HG03139 (cell line): ENCODE data around the gene CCDC142.
A peak's percentile ranks its signal among the peaks of the same experiment; 100 is the strongest.
"Not testable (repeated sequence)": the region's sequence is repeated elsewhere in the genome, so short reads cannot be mapped to it uniquely, and the experiment has no call there.

Experiments
- ATAC-seq: cut with Tn5 transposase; IDR thresholded peaks from one replicate; pipeline ENCODE4 v1.9.1; 2021; ENCODE audit not compliant: unreplicated experiment

The CCDC142 gene

DNA sequence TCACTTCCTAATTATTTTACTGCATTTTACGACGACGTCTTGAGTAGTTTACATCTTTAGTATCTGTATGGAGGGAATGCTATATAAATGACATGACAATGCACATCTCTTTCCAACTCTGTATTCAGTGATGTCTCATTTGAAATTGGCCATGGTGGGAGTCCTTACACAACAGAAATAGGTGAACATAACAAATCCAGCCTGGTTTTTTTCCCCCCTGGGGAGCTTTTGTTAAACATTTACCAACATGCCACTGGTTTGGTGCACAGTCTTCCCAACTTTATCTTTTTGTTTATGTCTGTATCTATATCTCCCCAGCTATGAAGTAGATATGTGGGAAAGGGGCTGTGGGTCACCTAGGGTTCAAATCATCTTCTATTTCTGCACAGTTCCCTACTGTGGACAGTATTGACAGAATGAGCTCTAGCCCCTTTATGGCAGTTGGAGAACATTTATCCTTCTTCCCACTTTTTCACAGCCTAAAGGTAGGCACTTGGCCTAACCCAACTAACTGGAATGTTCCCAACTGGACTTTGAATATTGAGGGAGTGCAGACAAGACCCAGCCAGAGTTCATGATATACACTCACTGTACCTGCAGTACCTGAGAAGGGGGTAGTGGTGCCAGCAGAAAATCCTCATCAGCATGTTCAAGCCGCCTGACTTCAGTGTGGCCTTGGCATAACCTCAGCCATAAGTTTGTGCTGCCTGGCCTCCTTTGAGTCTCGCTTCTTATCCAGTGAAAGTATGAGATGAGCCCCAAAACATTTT, 35.4 kb downstream of the CCDC142 start:
- no peak for ATAC-seq

DNA sequence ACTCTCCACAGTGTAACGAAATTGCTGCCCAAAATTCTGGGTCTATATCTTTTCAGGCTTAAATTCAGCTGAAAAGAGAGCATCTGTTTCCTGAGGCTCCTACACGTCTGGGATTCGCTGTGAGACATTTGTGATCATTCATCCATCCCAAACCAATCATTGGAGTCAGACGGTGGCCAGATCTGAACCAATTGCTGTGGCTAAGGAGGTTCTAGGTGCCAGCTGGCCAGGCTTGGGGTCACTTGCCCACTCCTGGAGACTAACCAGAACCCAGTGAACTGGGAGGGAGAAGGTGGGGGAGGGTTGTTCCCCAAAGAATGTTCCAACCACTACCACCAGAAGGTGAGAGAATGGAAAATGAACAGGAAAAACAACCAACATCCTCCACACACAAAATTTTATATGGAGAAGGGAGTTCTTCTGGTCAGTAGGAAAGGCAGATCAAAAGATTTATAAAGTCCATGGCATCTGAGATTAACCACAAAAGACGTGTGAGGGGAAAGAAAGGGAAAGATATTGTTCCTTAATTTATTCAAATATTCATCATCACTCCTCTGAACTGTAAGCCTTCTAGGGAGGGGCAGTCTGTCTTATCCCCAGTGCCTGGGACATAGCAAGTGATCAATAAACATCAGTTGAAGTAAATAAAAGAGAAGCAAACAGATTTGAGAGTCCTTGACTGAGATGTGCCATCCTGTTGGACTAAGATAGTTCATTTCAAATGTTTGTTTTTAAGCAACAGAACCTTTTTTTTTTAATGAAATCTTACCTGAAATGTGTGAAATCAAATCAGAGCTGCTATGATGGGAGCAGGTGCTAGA, 38.1 kb downstream of the CCDC142 start:
- ATAC-seq: no peak

DNA sequence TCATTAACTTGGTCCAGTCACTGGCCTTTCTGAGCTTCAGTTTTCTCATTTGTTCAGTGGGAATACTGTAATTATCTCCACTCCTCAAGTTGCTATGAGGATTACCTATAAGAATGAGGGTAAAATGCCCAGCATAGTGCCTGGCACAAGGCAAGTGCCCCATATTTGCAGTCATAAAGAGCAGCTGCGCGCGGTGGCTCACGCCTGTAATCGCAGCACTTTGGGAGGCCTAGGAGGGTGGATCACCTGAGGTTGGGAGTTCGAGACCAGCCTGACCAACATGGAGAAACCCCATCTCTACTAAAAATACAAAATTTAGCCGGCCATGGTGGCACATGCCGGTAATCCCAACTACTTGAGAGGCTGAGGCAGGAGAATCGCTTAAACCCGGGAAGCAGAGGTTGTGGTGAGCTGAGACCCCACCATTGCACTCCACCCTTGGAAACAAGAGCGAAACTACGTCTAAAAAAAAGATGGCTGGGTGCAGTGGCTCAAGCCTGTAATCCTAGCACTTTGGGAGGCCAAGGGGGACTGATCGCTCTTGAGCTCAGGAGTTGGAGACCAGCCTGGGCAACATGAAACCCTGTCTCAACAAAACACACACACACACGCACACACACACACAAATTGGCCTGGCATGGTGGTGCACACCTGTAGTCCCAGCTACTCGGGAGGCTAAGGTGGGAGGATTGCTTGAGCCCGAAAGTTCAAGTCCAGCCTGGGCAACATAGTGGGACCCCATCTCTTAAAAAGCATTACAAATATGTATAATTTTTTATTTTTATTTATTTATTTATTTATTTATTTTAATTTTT, 40.1 kb downstream of the CCDC142 start:
- not testable (repeated sequence) for ATAC-seq

DNA sequence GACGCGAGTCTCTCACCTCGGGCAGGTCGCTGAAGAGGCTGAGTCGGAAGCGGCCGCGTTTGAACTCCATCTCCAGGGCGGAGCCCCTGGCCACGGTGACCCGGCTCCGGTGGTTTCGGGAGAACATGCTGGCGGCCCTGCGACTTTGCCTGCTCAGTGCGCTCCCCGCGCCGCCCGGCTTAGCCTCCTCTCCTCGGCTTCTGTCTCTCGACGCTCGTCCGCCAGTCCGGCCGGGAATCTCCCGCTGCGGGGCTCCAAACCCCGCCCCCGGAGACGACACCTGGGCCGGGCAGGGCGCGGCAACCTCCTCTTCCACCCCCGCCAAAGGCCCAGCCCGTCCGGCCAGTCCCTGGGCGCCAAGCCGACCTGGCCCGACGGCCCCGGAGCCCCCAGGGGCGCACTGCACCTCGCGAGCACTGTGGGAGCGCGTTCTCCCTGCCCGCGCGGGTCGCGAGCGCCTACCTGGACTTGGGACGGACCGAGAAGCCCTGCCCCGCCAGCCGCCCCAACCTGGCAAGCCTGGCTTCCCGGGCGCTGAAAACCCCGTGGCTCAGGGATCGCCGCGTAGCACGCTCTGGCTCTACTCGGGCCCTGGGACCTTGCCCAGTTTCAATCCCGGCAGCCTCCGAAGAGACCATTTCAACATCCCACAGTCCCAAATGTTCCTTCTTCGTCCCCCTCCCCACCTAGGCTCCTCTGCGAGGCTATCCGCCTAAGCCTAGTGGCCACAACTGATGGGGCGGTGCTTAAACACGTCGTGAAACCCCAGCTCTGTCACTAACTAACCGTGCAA, 40.9 kb downstream of the CCDC142 start, which contains the start of gene RTKN:
RTKN (minus strand) TSS at position 248 of the 793 bp plus-strand sequence; CDS start at position 127, 121 bp downstream.
- ATAC-seq: peak; percentile 37

DNA sequence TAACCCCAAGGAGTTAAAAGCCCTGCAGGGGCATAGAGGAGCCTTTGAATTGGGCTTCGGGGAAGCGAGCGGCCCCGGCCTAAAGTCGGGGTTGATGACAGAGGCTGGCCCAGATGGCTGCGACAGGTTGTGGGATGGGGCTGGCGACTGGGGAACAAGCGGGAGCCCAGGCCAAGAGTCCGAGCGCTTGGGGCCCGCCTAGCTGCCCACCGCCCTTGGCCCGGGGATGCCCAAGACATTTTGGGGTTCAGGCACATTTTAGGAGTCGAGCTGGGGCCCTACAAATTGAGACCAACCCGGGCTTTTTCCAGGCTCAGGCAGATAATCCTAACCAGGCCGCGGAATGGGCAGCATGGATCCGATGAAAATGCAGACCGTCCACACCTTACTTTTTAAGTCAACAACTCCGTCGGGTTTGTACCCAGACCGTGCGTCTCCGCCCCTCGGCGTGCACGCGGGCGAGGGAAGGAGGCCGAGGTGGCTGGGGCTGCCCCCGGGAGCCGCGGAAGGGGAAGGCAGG, 41.6 kb downstream of the CCDC142 start:
- peak; percentile 14 for ATAC-seq

DNA sequence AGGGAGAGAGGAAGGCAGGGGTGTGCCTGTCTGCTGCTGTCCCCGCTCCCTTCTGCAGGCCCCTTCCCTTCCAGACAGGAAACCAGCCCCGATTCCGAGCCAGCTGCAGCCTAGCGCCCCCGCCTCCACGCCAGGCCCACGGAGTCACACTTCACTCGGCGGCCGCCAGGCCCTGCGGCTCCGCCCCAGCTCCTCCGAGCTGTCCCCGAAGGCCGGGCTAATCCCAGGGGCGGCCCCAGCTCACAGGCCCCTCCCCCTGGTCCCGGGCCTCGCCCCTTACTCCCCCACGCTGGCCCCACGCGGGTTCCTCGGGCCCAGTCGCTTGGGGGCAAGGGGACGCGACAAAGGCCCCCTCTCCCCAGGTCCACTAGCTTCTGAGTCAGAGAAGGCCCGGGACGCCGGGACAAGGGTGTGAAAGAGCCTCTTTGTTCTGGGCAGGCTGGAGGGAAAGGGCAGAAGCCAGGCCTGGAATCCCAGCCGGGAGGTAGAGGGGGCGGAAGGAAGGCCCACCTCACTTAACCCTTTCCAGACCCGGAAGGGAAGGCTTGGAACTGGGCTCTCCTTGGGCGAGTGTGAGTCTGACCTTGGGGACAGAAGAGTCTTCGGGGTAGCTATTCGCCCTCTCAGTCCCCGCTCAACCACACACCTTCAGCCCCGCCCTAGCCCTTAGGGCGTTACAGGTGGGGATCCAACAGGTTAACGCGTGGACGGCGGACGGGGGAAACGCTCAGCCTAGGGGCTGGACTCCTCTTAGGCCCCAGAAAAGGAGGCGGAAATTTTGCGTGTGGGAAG, 42.2 kb downstream of the CCDC142 start:
- ATAC-seq: peak; percentile 62

GRCh38 chr2:74439803-74440377, 42.9 kb downstream of the CCDC142 start:
- ATAC-seq: no peak

DNA sequence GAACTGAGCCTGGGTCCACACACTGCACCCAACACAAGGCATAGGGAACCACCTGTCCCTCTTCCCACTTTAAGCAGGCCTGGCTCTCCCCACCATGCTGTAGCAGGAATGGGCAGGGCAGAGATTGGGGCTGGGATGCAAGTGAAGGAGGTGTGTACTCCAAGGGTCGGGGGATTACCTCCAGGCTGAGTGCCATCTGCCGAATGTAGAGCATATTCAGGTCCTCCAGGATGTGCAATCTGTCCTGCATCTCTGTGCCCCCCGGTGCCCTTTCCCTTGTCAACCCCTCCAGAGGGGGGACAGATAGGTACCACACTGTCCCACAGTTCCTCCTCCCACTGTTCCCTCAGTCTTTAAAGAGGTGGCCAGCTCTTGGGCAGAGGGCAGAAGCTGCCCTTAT, 43.4 kb downstream of the CCDC142 start:
- ATAC-seq: no peak

DNA sequence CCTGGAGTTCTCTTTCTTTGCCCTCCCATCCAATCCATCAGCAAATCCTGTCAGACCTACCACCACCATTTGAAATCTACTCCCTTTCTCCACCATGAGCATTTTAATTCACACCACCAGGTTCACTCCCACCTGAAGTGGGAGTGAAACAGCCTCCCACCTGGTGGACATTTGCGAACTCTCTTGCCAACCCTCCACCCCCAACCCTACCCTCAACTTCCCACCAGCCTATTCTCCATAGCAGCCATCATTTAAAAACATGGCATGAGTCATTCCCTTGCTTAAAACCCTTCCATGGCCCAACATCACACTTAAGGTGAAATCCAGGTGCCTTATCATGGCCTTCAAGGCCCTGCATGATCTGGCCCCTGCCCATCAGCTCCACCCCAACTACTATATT, 44.5 kb downstream of the CCDC142 start:
- ATAC-seq: no peak

DNA sequence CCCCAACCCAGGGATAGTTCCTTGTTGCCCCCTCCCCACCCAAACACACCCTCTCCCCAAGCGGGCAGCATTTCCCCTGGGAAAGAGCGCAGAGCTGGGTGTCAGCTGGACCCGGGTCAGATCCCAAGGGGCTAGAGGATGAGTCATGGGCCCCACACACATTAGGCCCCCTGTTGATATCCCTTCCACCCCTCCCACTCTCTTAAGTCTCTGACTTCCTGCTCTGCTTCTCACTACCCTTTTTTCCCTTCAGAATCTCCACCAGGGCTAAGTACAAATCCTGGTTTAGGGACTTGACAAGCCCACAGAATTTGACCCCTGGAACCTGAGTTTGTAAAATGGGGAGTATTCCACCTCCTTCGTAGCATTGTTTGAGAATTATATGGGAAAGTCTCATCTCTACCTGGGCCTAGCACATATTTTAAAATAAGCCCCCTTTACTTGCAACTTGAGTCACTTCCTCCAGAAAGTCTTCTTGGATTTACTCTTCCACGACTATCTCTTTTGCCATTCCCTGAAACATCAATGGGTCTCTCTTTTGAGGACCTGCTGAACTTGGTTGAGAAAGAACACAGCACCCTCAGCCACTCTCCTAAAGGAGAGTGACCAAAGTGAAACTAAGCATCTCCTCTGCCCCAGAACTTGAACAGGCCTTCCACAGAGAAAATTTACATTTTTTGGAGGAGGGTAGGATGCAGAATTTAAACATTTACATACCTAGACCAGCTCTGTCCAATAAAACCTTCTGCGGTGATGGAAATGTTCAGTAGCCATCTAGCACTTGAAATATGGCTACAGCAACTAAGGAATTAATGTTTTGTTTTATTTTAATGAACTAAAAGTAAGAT, 45.7 kb downstream of the CCDC142 start:
- ATAC-seq: no peak

GRCh38 chr2:74436111-74436805, 46.5 kb downstream of the CCDC142 start:
- ATAC-seq: no peak

DNA sequence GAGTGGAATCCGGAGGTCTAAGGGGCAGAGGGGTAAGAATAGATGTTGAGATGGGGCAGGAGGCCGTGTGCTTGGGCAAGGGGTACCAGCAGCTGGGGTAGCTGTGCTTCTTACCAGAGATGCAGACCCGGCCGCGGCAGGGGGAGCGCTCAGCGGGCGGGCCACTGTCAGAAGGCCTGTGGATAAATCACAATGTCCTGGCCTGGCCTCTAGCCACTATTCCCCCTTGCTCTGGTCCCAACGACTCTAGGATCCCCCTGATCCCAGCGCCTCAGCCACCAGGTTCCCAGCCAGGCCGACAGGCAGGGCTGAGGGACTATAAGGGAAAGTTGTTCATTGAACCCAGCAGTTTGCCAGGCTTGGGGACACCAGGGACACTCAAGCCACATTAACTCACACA, 52.3 kb downstream of the CCDC142 start:
- ATAC-seq: no peak

DNA sequence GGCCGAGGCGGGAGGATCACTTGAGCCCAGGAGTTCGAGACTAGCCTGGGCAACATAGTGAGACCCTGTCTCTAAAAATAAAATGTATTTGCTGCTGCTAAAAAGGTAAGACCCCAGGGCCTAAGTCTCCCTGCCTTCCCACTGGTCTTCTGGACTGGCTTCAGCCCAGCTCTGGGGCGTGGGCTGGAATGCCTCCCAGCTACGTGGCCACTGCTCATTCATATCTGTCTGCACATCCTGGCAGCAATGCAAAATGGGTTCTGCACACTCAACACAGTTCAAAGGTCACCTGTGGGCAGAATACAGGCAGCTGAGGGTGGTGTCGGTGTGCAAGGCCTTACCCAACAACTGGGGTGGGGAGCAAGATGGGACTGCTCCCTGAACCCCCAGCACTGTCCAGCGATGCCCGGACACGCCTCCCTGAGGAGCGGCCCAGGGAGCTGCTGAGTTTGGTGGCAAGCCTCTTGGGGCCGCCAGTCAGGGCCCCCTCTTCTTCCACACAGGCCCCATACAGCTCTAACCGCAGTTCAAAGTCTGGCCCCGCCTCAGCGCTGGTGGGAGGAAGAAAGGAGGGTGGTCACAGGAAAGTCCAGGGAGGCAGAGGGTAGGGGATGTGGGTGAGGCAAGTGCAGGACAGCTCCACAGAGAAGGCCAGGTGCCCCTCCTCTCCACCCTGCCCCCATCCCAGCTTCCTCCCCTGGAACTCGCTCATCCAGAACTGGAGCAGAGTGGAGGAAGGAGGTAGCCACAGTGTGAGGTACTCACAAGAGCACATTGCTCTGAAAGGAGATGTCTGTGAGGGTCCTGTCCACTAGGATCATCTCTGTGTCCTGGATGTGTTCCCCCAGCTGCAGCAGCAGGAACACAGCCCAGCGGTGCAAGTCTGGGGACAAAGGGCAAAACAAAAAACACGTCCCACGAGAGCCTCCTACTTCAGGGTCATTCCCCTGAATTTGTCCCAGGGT, 53.0 kb downstream of the CCDC142 start:
- ATAC-seq: no peak

DNA sequence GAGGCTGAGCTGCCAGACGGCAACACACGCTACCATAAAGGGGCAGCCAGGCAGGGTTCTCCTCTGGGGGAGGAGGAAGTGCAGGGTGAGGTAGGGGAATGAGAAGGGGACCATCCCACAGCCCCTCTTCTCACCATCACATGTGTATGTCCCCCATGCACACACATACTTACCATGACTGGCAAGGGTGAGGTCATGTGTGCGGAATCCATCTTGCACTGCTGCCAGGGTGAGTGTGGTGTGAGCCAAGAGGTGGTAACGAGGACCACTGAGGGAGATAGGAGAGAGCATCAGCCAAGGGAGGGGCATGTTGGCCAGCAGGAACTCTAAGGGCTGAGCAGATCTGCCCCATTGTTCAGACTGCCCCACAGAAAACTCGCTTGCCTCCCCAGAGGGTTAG, 54.1 kb downstream of the CCDC142 start:
- ATAC-seq: no peak

DNA sequence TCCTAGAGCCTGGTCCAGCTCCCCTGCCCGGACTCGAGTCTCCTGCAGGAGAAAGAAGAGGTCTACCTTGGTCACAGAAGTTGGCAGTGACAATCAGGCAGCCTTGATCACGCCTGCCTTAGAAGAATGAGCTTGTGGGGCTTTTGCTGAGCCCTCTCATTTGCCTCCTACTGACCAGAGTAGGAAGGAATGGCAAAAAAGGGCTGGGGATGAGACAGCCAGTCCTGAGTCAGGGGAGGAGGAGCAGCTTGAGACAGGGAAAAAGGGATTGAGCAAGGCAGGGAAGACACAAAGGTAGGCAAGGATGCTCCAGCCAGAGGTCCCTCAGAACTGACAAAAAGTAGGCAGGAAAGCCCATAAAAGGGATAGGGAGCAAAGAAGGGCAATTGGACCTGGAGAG, 55.2 kb downstream of the CCDC142 start:
- ATAC-seq: no peak

GRCh38 chr2:74426181-74426758, 56.5 kb downstream of the CCDC142 start:
- ATAC-seq: no peak
